CD4-positive, alpha-beta T cell (primary cell): ENCODE data around the gene RAPGEF1. TPM values are rescaled to one million over a fixed set of nuclear protein-coding genes. Genes with fewer than 3 reads are reported as not detected.

Experiments used
- ATAC-seq: fragments of 200-7000 bp; cut with Tn5 transposase; one replicate; pipeline ENCODE4 v1.10.0; 2022; ENCODE audit warnings: mild to moderate bottlenecking; ENCODE audit not compliant: poor library complexity
- CTCF ChIA-PET: fragments of 350-600 bp; sonication (Branson Sonifier 250); formaldehyde crosslinking; loops from one replicate; lab custom pipeline; 2021; ENCODE audit warnings: antibody characterized with exemption, inconsistent platforms; lab: Charles Lee
- POLR2A ChIA-PET: fragments of 350-600 bp; sonication (Branson Sonifier 250); formaldehyde crosslinking; loops from one replicate; lab custom pipeline; 2021; ENCODE audit warnings: antibody characterized with exemption, inconsistent platforms; lab: Charles Lee
- DNase-seq, 14 experiments: peaks; one replicate each; pipeline ENCODE4 v3.0.0-alpha.2; 2013 to 2020; ENCODE audit warnings: mixed read lengths in 2 of 14
- H3K27ac ChIP-seq, 2 donors: one replicate each; pipeline versions ENCODE4 v1.5.1 to v1.7.0; 2013; ENCODE audit warnings: low read length in 2 of 2, low read depth in 1 of 2, mild to moderate bottlenecking in 1 of 2
- H3K27me3 ChIP-seq, 2 experiments: 1 replicate in 1 of 2; 2 replicates in 1 of 2; pipeline versions ENCODE4 v1.6.1 to v1.7.0; 2013; ENCODE audit warnings: low read length in 2 of 2, control low read depth in 1 of 2, mild to moderate bottlenecking in 1 of 2, moderate library complexity in 1 of 2; ENCODE audit not compliant: insufficient read depth in 2 of 2, control insufficient read depth in 1 of 2
- H3K36me3 ChIP-seq: one replicate; pipeline ENCODE4 v1.6.1; 2013; ENCODE audit warnings: low read length, control low read depth; ENCODE audit not compliant: insufficient read depth
- H3K4me1 ChIP-seq: one replicate; pipeline ENCODE4 v1.6.1; 2013; ENCODE audit warnings: low read length, control low read depth; ENCODE audit not compliant: insufficient read depth
- H3K4me3 ChIP-seq: one replicate; pipeline ENCODE4 v1.5.1; 2013; ENCODE audit warnings: mild to moderate bottlenecking, low read length, moderate library complexity
- H3K9me3 ChIP-seq, 2 experiments: 1 replicate in 1 of 2; 2 replicates in 1 of 2; pipeline versions ENCODE4 v1.6.1 to v1.7.0; 2013; ENCODE audit warnings: low read length in 2 of 2, mild to moderate bottlenecking in 2 of 2, control low read depth in 1 of 2, moderate library complexity in 1 of 2; ENCODE audit not compliant: control insufficient read depth in 1 of 2, insufficient read depth in 1 of 2
- H3K27ac Mint-ChIP-seq: one replicate; pipeline ENCODE4 v1.8.0; 2020; ENCODE audit warnings: mixed read lengths
- H3K27me3 Mint-ChIP-seq: one replicate; pipeline ENCODE4 v1.8.0; 2021; ENCODE audit warnings: mixed read lengths
- H3K36me3 Mint-ChIP-seq: one replicate; pipeline ENCODE4 v1.8.0; 2021; ENCODE audit warnings: low read depth, mixed read lengths
- H3K4me1 Mint-ChIP-seq: one replicate; pipeline ENCODE4 v1.8.0; 2021; ENCODE audit warnings: low read depth, mixed read lengths
- H3K4me3 Mint-ChIP-seq: one replicate; pipeline ENCODE4 v1.8.0; 2020; ENCODE audit warnings: mild to moderate bottlenecking, mixed read lengths
- H3K9me3 Mint-ChIP-seq: one replicate; pipeline ENCODE4 v1.8.0; 2020; ENCODE audit warnings: mixed read lengths
- CTCF ChIP-seq: fragments of 200-600 bp; IDR thresholded peaks from one replicate; pipeline ENCODE4 v1.8.0; 2022; ENCODE audit warnings: antibody characterized with exemption, mild to moderate bottlenecking
- intact Hi-C, 2 experiments: fragments of 100-400 bp; cut with DNase I in 1 of 2; cut with micrococcal nuclease in 1 of 2; formaldehyde crosslinking; loops; one replicate each; pipeline versions ENCODE4 v1.15.1 to v1.9.0; 2023 to 2025; cut with DNase I, micrococcal nuclease
- total RNA-seq, 174 experiments: library from RNA in 2 of 174; stranded (reverse) in 2 of 174; gene quantifications; one replicate each; pipeline ENCODE4 v1.2.3 and lab custom pipeline; 2021 to 2026

RAPGEF1 gene
- total RNA-seq, 2 experiments from 2014 or later: 130 to 134 TPM

GRCh38 chr9:131636593-131636992 lies 103.3 kb downstream of the RAPGEF1 start:
- Mint-ChIP-seq H3K9me3 (no peaks in the 10 kb centered on the region), H3K27me3 (no peaks in the 10 kb centered on the region), H3K4me1 (peaks cover 40% of the 10 kb centered on the region), H3K27ac (peak overlapping the region; percentile 98), H3K36me3 (peaks cover 70% of the 10 kb centered on the region), H3K4me3 (no peak overlapping the region)
- ChIA-PET POLR2A (interaction anchor here (0.8 to 1.7 kb wide), 2 partner anchors 42 to 96 kb away, joined by 3 to 10 read pairs; no protein-coding TSS in a partner anchor), CTCF (interaction anchor here (1.3 to 2.3 kb wide), 4 partner anchors 33 to 96 kb away, joined by 3 to 9 read pairs (median 6); no protein-coding TSS in a partner anchor)
- no peaks in the 10 kb centered on the region for H3K9me3 ChIP-seq
- no peaks in the 10 kb centered on the region for H3K27me3 ChIP-seq
- no peak overlapping the region for H3K4me3 ChIP-seq
- ATAC-seq (no peak), DNase-seq (no peak)
- peaks cover 17% of the 10 kb centered on the region for H3K4me1 ChIP-seq
- TF ChIP-seq CTCF: no peak
- intact Hi-C loops: no loop called here
- peak overlapping the region; percentile 57 to 81 for H3K27ac ChIP-seq
- peaks cover 71% of the 10 kb centered on the region for H3K36me3 ChIP-seq

- peaks cover 66% of the 10 kb centered on the region for H3K36me3 Mint-ChIP-seq
- no peak for DNase-seq
Measured at GRCh38 chr9:131635892-131636291, 104.0 kb downstream of the RAPGEF1 start.

GRCh38 chr9:131635285-131635684 lies 104.6 kb downstream of the RAPGEF1 start:
- ChIA-PET CTCF (interaction anchor here (0.9 to 2.3 kb wide), 10 partner anchors 21 to 106 kb away, joined by 3 to 9 read pairs (median 4); partner anchors contain the start of gene RAPGEF1), POLR2A (interaction anchor here (0.7 to 1.7 kb wide), 9 partner anchors 8 to 1035 kb away, joined by 3 to 10 read pairs (median 4); partner anchors contain the start of genes DDX31 and GTF3C4)
- TF ChIP-seq CTCF: peak; percentile 13
- Histone ChIP-seq H3K9me3 (no peaks in the 10 kb centered on the region), H3K27me3 (no peaks in the 10 kb centered on the region), H3K4me3 (no peak overlapping the region), H3K27ac (peak overlapping the region; percentile 62 to 81), H3K36me3 (peaks cover 66% of the 10 kb centered on the region), H3K4me1 (peaks cover 20% of the 10 kb centered on the region)
- ATAC-seq: peak; percentile 99
- peak; percentile 46 to 94 (median 74) for DNase-seq
- Mint-ChIP-seq H3K36me3 (peaks cover 70% of the 10 kb centered on the region), H3K27ac (peak overlapping the region; percentile 98), H3K4me3 (peak overlapping the region; percentile 54), H3K9me3 (no peaks in the 10 kb centered on the region), H3K4me1 (peaks cover 46% of the 10 kb centered on the region), H3K27me3 (no peaks in the 10 kb centered on the region)
- intact Hi-C loops: loop anchor here in 1 of 2 experiments (1.0 to 2.0 kb wide), 3 partner anchors 21 to 42 kb away; no protein-coding TSS in a partner anchor

More at GRCh38 chr9:131635892-131636291, 104.0 kb downstream of the RAPGEF1 start:
- Mint-ChIP-seq H3K4me1 (peaks cover 40% of the 10 kb centered on the region), H3K4me3 (no peak overlapping the region), H3K27ac (peak overlapping the region; percentile 98), H3K9me3 (no peaks in the 10 kb centered on the region), H3K27me3 (no peaks in the 10 kb centered on the region)
- Histone ChIP-seq H3K27ac (peak overlapping the region; percentile 57 to 81), H3K4me3 (no peak overlapping the region), H3K36me3 (peaks cover 70% of the 10 kb centered on the region), H3K9me3 (no peaks in the 10 kb centered on the region), H3K27me3 (no peaks in the 10 kb centered on the region), H3K4me1 (peaks cover 19% of the 10 kb centered on the region)
- ChIA-PET POLR2A (interaction anchor here (0.6 to 1.7 kb wide), 10 partner anchors 9 to 1034 kb away, joined by 3 to 10 read pairs (median 4); partner anchors contain the start of genes DDX31 and GTF3C4), CTCF (interaction anchor here (1.1 to 2.3 kb wide), 9 partner anchors 21 to 105 kb away, joined by 3 to 9 read pairs (median 5); partner anchors contain the start of gene RAPGEF1)
- intact Hi-C loops: loop anchor here in 1 of 2 experiments (1.0 to 2.0 kb wide), 3 partner anchors 20 to 41 kb away; no protein-coding TSS in a partner anchor
- no peak for ATAC-seq
- TF ChIP-seq CTCF: no peak
